Right kidney (tissue), 1 donor: ENCODE data around the gene DLG1.
"Not testable (repeated sequence)": the region's sequence is repeated elsewhere in the genome, so short reads cannot be mapped to it uniquely, and the experiment has no call there.

Experiments
- DNase-seq: peaks from one replicate; pipeline ENCODE4 v3.0.0-alpha.2; 2016

Gene DLG1

DNA sequence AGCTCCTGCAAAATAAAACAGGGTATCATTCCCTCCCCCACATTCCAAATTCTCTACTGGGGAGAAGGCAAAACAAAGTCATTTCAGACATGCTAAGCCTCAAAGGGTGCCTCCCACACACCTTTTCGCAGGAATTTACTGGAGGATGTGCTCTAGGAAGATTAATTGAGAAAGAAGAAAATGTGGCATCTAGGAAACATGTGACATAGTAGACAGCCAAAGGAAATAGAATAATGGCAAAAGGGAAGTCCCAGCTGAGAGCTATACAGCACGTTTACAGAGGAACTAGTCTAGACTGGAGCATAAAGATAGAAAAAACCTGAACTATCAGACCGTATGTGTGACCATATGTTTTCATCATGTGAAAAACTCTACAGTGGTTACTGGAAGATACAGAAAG, 210.0 kb downstream of the DLG1 start:
- peak; percentile 11 for DNase-seq

DNA sequence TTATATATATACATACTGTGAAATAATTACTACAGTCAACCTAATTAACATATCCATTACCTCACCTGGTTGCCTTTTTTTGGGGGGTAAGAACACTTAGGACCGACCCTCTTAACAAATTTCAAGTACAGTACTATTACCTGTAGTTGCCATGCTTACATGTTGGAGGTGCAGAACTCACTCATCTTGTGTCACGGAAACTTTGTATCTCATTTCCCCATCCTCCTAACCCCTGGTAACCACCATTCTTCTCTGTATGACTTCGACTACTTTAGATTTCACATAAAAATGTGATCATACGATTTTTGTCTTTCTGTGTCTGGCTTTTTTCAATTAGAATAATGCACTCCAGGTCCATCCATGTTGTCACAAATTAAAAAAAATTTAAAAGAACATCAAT, 213.3 kb downstream of the DLG1 start:
- DNase-seq, result no peak

DNA sequence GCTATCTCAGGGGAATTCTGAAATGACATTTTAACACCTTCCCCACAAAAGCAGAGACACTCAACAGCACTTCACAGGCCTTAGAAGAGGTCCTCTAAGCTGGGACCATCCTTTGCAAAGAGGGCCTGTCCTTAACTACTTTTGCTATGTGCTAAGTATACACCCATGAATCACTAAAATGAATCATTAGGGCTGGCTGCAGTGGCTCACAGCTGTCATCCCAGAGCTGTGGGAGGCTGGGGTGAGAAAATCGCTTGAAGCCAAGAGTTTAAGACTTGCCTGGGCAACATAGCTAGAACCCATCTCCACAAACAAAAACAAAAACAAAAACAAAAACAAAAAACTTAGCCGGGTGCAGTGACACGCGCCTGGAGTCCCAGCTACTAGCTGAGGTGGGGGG, 214.9 kb downstream of the DLG1 start:
- no peak for DNase-seq

DNA sequence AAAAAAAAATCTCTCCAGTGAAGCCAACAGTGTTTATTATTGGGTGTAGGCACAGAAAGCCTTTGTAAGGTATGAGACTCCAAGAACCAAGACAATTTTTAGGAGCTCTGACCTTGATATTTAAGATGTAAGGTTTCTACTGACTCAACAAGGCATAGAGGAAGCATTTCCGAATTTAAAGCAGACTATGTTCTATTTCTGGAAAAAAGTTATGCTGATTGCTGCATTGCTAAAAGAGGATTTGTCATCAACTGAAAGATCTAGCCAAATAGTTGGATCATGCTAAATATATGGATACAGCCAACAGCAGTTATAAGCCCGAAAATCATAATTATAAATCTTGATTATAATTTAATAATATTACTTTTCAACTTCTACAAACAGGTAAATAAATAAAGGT, 215.5 kb downstream of the DLG1 start:
- no peak for DNase-seq

DNA sequence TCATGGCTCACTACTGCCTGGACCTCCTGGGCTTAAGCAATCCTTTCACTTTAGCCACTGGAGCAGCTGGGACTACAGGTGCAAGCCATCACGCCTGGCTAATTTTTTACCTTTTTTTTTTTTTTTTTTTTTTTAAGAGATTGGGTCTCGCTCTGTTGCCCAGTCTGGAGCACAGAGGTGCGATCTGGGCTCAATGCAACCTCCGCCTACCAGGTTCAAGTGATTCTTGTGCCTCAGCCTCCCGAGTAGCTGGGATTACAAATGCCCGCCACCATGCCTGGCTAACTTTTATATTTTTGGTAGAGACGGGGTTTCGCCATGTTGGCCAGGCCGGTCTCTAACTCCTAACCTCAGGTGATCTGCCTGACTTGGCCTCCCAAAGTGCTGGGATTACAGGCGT, 218.1 kb downstream of the DLG1 start:
- no peak for DNase-seq

DNA sequence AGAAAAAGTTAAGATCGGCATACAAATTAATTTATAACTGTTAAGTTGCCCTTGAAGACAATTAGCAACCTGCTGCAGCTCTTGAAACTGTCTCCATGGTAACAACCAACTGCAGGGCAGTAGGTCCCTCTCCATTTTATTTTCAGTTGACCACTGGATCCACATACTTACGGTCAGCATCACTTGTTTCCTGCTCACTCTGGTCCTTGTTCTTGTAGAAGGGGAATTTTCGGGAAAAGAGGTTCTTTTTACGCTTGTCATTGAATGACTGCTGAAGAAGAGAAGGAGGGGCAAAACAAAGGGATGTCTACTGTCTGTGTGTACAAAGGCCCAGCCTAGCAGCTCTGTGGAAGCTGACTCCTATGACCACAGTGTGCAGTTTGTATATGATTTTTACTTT, 222.0 kb downstream of the DLG1 start:
- DNase-seq, result no peak

DNA sequence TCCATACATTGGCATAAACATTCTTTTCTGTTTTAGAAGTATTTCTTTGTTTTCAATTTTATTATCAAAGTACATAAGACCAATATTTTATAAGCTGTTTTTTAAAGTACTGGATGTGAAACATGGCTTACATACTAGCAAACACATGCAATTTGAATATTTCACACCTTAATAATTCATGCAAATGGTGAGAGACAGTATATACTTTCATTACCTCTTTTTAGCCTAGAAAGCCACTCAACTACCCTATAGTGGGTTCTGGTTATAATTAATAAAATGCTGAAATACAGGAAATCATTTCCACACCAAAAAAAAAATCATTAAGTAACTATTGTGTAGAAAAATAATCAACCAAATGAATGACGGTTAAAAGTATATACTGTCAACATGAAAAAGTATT, 230.3 kb downstream of the DLG1 start:
- no peak for DNase-seq

DNA sequence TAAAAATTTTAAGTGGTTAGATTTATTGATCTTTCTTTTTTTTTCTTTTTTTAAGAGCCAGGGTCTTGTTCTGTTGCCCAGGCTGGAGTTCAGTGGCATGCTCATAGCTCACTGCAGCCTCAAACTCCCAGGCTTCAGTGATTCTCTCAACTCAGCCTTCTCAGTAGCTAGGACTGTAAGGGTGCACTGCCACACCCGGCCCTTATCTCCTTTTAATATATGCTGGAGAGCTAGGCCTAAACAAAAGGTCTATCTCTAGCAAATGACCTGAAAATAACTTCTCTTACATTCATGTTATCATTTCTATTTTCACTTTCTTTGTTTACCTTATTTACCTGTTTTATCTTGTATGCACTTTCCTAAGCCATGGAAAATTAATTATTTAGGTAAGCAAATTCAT, 233.6 kb downstream of the DLG1 start:
- DNase-seq, result no peak

DNA sequence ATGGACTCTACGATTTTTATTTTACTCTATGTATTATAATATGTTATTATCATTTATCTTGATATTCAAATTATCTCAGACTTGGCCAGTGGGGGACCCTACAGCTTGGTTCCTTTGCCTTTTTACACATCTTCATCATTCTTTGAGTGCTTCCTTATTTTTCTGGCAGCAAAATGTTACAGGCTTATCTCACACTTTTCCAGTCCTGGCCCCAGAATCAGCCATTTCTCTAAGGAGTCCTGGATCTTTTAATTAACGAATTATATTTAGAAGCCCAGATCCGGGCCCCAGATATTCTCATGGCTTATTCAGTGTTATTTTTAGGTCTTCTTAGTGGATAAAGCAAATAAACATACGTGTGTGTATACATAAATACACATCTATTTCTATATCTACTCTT, 236.0 kb downstream of the DLG1 start:
- no peak for DNase-seq

DNA sequence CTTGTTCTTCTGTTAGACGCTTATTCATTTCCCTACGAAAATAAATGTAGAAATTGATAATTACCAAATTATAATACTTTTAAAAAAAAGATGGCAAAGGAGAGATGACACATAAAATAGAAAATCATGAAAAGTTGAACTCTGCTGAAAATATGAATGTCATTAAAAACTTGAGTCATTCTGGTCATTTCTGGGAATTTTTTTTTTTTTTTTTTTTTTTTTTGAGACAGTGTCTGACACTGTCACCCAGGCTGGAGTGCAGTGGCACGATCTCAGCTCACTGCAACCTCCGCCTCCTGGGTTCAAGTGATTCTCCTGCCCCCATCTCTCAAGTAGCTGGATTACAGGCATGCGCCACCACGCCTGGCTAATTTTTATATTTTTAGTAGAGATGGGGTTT, 246.8 kb downstream of the DLG1 start:
- DNase-seq, result not testable (repeated sequence)

DNA sequence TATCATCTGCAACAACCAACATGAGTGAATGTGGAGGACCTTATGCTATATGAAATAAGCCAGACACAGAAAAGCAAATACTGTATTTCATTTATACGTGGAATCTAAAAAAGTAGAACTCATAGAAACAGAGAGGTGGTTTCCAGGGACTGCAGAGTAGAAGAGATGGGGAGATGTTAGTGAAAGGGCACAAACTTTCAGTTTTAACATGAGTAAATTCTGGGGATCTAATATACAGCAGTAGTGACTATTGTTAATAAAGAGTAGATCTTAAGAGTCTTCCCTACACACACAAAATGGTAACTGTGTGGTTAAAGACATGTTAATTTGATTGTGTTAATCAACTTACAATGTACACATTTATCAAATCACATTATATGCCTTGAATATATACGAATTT, 247.9 kb downstream of the DLG1 start:
- DNase-seq, result no peak

DNA sequence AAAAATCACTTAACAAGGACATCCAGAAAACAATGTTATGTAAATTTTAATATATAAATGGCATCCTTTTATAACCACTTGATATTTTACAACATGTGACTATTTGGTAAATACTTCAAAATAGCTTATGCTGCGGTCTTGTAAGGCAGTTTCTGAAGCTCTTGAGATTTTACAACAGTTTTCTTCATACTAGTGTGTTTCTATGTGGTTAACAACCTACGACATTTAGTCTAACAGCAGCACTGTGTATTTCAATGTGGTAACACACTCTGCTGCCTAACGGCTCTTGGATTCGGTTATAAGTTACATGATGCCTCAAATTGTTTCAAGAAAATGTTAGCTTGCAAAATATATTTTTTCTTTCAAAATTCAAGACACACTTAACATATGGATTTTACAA, 255.9 kb downstream of the DLG1 start:
- no peak for DNase-seq

DNA sequence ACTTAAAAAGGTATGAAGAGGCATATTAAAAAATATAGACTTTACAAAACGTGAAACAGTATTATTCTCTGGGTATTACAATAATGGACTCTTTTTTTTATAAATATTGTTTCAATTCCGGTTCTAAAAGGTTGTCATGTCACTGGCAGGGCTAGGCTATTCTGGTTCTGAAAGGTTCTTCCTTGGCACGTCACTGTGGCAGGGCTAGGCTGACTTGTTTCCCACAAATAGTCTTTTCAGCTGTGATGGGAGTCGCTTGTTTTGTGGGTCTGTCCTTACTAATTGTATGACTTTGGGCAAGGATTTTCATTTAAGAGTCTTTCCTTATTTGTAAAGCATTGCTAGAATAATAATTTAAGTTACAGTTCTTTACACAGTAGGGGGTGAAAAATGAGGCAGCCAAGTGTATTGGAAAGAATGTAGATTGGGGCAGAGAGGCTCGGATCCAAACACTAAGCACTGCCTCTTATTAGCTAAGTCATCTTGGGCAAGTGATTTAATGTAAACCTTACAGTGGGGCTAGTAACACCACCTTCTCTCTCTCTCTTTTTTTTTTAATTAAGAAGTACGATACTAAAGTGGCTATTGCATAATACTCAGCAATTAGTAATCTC, 256.4 kb downstream of the DLG1 start:
- no peak for DNase-seq

DNA sequence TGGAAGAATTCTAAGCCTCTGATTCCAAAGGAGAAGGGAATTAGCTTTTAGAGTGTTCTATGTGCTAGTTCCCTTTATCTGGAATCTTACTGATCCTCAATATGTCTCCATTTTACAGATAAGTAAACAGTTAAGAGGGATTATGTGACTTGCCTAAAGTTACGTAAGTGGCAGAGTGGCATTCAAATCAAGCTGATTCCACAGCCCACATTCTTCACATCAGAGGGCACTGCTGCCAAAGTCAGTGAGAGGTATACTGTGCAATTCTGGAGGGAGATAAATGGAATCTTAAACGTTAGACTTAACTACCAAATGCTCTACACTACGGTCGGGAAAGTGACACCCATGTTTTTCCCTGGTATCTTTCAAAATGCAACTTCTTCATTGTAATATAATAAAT, 257.8 kb downstream of the DLG1 start:
- no peak for DNase-seq

DNA sequence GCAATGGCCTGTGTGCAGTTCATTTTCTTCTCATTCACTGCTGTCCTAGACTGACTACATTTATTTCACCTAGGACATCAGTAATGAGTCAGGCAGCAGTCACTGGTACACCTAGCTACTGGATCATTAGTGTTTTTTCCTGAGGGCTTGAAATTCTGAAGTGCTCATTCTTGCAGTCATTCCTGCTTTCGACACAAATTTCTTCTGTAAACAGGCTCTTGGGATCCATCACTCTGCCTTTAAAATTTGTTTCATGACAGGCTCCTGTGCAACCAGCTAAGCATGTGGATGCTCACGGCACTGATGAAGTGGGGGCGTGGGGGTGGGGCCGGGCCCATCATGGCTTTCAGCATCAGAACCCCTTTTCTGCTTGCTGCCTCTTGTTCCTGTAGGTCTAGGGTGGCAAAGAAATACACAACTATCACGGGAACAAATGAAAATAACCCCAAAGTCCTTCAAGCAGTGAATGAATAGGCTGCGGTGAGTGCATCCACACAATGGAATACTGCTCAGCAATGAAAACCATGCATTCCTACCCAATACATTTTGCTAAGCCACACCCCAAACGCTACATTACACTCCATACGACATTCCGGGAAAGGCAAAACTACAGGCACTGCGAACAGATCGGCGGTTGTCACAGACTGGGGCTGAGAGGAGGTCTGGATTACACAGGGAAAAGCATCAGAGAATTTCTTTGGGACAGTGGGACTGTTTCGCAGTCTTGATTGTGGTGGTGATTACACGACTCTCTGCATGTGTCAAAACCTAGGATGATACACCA, 259.5 kb downstream of the DLG1 start:
- DNase-seq, result no peak

DNA sequence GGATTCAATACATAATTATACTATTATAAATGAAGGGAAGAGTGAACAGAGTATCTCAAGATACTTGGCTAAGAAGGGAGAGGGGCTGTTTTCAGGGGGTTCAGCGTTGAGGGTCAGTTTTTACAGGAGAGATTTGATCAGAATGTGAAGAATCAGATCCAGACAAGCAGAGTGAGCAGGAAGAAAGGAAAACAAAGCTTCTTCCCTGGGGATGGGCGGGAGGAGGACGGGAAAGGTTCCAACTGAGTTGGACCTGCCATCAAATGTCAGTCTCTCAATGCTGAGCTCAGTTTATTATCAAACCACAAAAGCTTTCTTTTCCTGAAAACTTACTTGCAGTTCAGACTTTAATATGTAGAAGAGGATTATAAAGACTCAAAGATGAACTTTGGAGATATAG, 262.8 kb downstream of the DLG1 start:
- no peak for DNase-seq

DNA sequence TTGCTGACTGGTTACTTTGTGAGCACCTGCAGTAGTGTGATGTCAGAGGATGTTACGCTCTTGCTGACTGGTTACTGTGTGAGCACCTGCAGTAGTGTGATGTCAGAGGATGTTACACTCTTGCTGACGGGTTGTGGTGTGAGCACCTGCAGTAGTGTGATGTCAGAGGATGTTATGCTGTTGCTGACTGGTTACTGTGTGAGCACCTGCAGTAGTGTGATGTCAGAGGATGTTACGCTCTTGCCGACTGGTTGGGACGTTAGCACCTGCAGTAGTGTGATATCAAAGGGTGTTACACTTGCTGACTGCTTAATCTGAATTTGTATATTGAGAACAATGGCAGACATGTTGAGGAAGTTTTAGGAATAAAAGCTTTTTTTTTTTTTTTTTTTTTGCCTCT, 263.6 kb downstream of the DLG1 start:
- DNase-seq, result not testable (repeated sequence)

DNA sequence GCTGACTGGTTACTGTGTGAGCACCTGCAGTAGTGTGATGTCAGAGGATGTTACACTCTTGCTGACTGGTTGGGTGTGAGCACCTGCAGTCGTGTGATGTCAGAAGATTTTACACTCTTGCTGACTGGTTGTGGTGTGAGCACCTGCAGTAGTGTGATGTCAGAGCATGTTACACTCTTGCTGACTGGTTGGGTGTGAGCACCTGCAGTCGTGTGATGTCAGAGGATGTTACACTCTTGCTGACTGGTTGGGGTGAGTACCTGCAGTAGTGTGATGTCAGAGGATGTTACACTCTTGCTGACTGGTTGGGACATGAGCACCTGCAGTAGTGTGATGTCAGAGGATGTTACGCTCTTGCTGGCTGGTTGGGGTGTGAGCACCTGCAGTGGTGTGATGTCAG, 264.6 kb downstream of the DLG1 start:
- not testable (repeated sequence) for DNase-seq

DNA sequence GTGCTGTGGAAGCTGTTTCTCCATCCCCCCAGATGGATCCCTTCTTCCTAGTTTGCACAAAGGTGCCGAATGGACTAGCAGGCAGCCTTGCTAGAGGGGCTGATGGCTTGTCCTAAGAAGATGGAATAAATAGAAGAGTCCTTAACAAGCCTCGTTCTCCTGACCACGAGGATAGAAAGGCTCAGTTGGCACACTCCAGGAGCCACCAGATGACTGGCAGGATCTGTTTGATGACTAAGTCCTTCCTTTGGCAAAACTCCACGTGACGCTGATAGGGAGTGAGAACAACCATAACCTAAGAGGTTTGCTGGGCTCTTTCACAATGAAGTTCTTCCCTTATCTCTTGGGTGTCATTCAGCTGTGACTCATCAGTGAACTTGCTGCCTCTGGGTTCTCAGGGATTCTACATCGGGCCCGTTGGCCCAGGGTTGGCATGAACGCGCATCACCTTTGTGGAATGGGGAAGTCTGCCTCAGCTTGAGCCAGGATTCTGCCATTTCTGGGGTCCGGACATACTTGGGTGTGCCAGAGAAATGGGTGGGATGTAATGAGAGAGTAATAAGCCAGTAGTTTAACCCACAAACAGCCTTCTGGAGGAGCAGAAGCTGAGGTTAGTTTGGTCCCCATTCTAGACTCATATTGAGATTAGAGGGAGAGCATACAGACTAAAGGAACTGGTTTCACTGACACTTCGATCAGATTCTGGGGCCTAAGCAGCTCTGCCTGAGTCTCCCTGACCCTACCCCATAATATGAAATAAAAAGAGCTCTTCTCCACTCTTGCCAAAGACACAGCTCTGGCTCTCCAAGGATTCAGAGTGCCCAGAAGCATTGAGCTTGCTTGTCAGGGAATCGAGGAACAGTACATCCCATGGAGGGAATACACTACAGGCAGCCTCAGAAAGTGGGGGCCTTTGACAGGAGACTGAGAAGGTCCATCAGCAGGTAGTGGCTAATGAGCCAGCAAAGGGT, 266.8 kb downstream of the DLG1 start:
- DNase-seq, result no peak

DNA sequence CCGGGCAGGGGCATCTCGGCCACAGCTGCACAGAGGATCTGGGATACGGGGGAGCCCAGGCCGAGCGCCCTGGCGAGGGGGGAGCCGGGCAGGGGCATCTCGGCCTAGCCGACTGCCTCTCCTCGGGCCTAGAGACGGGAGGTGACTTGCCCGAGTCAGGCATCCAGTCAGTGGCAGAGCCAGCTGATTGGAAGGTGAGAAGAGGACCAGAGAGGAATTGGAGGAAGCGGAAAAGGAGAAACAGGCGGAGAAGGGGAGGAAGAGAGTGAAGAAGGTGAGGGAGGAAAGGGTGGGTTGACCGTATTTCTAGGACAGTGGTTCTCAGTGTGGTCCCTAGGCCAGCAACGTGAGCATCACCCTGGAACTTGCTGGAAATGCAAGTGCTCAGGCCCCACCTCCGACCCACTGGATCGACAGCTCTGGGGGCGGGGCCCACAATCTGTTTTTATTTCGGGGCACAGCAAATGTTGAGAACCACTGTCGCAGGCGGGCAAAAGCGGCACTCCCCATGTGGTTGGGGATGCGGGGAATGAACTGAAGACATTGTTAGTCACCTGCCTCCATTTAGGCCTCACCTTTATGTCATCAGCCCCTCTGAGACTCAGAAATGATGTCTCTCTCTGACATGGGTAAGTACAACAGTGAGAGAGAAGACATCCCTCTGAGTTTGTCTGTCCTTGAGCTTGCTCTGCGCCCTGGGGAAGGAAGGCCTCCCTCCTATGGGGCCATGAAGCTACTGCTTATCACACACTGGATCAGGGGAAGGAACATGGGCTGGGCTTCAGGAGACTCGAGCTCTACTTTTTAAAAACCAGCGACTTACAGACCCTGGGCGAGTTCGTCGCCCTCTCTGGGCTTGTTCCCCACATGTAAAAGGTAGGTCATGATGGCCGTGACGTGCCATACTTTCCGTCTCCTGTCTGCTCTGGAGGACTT, 267.8 kb downstream of the DLG1 start:
- no peak for DNase-seq

DNA sequence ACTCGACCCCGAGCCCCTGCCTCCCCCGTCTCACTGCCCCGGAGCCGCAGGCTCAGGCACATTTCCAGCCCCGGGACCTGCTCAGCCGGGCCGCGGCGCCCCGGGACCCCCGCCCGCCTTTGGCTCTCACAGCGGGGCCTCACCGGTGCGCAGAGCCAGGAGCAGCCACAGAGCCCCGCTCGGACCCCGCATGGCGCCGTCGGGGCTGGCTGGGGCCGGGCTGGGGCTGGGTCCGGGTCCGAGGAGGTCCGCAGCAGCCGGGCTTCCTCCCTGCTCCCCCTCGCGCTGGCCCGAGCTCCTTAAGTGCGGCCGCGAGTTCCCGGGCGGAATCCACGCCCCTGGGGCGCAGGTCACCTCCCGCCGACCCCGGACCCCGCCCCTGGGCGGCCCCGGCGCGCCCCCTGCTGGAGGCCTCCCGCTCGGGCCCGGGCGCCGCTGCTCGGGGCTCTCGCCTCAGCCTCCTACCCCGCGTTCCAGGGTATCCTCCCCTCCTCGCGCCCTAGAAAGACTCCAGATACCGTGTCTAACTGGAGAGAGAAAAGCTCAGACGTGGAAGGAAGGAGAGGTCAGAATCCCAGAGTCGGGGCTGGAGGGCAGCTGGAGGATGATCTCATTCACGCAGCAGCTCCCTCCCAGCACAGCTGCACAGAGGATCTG, 268.8 kb downstream of the DLG1 start, which contains the start of gene MELTF:
TSS of gene MELTF (minus strand) at position 307 of the 657 bp plus-strand sequence. CDS start at position 192, 115 bp downstream.
- DNase-seq, result peak; percentile 70
